ENCODE data around the gene ATAD1. TPM values are rescaled to one million over a fixed set of nuclear protein-coding genes. Genes with fewer than 3 reads are reported as not detected.
A peak's percentile ranks its signal among the peaks of the same experiment; 100 is the strongest.
"Not testable (repeated sequence)": the region's sequence is repeated elsewhere in the genome, so short reads cannot be mapped to it uniquely, and the experiment has no call there.

ATAD1 gene, protein sequence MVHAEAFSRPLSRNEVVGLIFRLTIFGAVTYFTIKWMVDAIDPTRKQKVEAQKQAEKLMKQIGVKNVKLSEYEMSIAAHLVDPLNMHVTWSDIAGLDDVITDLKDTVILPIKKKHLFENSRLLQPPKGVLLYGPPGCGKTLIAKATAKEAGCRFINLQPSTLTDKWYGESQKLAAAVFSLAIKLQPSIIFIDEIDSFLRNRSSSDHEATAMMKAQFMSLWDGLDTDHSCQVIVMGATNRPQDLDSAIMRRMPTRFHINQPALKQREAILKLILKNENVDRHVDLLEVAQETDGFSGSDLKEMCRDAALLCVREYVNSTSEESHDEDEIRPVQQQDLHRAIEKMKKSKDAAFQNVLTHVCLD
- 60.6 TPM for total RNA-seq
- 30.7 TPM for polyA plus RNA-seq

DNA sequence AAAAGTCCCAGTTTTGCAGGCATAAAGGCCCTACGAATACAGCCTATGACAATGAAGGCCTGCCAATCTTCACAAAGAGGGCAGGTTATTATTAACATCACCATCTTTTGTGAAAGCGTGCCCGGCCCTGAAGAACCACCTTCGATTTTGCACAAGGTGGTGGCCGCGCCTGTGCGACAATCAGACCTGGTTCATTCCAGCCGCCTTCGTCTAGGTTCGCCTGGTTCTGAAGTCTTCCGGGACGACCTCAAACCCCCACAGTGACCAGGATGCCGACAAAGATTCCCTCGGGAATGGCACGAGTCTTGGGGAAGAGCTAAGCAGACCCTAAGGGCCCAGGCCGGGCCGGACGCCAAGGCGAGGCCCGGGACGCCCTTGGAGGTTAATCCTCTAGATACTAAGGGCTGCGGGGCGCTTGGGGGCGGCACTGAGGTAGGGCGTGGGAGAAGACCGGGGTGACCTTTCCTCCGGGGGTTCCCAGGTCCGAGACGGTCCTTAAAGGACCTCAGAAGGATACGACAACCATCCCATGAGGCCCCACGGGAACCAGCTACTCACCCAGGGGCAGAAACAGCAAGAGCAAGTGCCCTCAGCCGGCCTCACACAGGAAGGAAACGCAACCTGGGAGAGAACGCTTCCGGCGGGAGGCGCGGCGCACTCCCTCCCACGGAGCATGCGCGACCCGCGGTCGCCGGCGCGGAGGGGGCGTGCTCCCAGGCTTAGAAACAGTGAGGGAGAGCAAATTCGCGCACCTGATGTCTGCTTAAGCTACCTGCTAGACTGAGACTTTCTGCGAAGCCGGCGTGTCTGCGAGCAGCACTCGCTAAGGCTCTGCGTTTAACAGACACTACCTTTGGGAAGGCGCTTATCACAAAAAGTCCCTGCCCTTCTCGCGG lies at the start of gene ATAD1:
TSS of gene ATAD1 (minus strand) at position 618 of the 896 bp plus-strand sequence. CDS start 3,627 bp downstream, outside the sequence.
- under 1% methylated on average over 60 of the region's 60 CpGs for WGBS
- DNase-seq (ENCODE audit: extremely low spot score): peak; percentile 56
- no peaks in the 10 kb centered on the region for H3K36me3 ChIP-seq (ENCODE audit: insufficient read depth)
- no peaks in the 10 kb centered on the region for H3K4me1 ChIP-seq (ENCODE audit: insufficient read depth)
- peak within 1 kb of the TSS; percentile 64 for H3K4me3 ChIP-seq (ENCODE audit: low read depth, low read length)
- peak within 1 kb of the TSS; percentile 81 for H3K27ac ChIP-seq (ENCODE audit: low read depth)

DNA sequence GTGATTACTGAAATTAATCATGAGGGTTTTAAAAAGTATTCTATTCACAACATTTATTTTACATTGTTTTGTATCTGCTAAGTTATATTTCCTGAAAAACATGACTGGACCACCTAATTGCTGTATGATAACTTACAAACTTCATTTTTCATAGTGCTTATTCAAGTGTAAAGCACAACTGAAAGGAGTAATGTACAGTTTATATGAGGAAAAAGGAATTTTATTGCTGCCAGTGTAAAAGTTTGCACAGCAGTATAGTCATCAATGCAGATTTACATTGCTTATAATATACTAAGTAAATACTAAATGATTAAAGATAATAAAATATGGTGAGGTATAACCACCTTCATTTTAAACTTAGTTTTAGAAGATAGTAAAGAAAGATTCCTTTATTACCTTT lies 49.4 kb upstream of the ATAD1 start:
- DNase-seq (ENCODE audit: extremely low spot score): no peak
- Histone ChIP-seq H3K27ac (ENCODE audit: low read depth) (peak overlapping the region; percentile 23), H3K36me3 (ENCODE audit: insufficient read depth) (no peaks in the 10 kb centered on the region), H3K4me3 (ENCODE audit: low read depth, low read length) (peak overlapping the region; percentile 28), H3K4me1 (ENCODE audit: insufficient read depth) (peaks cover 2% of the 10 kb centered on the region)

DNA sequence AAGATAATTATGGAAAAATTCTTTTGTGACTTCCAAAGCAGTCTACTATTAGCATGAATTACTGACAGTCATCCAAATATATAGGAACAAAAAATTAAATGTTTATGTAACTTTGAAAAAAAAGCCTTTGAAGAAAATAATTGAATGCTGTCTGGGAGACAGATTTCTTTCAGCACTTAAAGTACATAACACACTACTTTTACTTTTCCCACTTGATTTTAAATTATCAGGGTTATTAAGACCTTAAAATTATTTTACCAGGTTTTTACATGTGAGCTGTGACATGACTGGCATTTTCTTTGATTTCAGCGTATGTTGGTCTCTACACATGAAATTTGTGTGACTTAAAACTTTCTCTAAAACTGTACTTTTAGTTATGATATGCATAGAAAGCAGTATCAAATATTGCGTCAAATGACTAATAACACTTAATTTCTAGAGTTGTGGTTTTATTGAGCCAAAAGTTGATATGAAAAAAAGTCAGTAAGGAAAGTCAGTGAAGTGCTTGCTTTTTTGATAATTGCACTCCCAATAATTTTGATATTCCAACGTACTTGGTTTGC lies 48.5 kb upstream of the ATAD1 start:
- no peak overlapping the region for H3K27ac ChIP-seq (ENCODE audit: low read depth)
- DNase-seq (ENCODE audit: extremely low spot score): no peak
- no peaks in the 10 kb centered on the region for H3K36me3 ChIP-seq (ENCODE audit: insufficient read depth)
- peaks cover 2% of the 10 kb centered on the region for H3K4me1 ChIP-seq (ENCODE audit: insufficient read depth)
- 19% methylated on average over 3 of the region's 3 CpGs for WGBS
- H3K4me3 ChIP-seq (ENCODE audit: low read depth, low read length): peak overlapping the region; percentile 97

DNA sequence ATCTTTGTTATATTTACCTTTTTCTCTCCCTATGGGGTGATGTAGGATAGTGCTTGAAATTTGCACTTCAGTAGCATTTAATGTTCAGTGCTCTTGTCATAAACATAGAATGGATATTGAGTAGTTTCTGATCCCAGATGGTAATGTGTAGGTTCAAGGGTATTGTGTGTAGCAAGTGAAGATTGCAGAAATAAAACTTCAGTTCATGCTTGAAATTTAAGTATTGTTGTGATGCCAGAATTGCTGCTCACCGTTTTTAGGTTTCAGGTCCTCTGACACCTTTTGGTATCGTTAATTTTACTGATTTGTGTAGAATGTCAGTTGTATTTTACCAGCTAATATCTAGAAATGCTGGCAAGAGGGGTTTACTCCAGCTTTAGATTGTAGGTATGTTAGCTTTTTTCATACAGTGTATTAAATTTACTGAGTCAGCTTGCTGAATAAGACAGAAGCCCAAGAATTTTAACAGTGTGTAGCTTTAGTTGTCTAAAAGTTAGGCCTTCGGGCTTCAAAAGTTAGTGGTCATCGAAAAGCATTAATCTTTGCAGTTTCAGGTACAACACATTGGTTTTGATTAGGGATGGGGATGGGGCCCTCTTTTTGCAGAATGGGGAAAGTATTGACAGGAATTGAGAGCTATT lies 47.3 kb upstream of the ATAD1 start:
- no peak for DNase-seq (ENCODE audit: extremely low spot score)
- Histone ChIP-seq H3K4me3 (ENCODE audit: low read depth, low read length) (peak overlapping the region; percentile 97), H3K27ac (ENCODE audit: low read depth) (peak overlapping the region; percentile 80), H3K36me3 (ENCODE audit: insufficient read depth) (no peaks in the 10 kb centered on the region), H3K4me1 (ENCODE audit: insufficient read depth) (no peaks in the 10 kb centered on the region)
- 2% methylated on average over 4 of the region's 4 CpGs for WGBS

DNA sequence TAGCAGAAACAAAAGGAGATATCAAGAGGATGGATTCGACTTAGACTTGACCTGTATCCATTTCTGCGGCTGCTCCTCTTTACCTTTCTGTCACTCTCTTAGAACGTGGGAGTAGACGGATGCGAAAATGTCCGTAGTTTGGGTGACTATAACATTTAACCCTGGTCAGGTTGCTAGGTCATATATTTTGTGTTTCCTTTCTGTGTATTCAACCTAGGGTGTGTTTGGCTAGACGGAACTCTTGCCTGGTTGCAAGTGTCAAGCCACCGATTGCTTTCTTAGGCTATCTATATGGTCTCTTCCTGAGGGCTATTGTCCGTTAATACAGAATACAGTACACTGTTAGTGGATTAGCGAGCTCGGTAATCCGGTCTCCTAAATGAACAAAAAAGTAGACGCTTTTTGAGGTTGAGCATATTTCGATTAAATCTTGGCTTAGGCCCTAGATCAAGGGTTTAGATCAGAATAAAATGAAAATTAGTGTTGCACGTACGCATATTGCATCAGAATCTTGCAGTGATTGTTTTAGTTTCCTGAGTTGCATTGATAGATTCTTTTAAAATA lies 46.6 kb upstream of the ATAD1 start:
- Histone ChIP-seq H3K4me1 (ENCODE audit: insufficient read depth) (no peaks in the 10 kb centered on the region), H3K36me3 (ENCODE audit: insufficient read depth) (no peaks in the 10 kb centered on the region), H3K27ac (ENCODE audit: low read depth) (peak overlapping the region; percentile 88), H3K4me3 (ENCODE audit: low read depth, low read length) (peak overlapping the region; percentile 97)
- under 1% methylated on average over 16 of the region's 16 CpGs for WGBS
- DNase-seq (ENCODE audit: extremely low spot score): no peak

DNA sequence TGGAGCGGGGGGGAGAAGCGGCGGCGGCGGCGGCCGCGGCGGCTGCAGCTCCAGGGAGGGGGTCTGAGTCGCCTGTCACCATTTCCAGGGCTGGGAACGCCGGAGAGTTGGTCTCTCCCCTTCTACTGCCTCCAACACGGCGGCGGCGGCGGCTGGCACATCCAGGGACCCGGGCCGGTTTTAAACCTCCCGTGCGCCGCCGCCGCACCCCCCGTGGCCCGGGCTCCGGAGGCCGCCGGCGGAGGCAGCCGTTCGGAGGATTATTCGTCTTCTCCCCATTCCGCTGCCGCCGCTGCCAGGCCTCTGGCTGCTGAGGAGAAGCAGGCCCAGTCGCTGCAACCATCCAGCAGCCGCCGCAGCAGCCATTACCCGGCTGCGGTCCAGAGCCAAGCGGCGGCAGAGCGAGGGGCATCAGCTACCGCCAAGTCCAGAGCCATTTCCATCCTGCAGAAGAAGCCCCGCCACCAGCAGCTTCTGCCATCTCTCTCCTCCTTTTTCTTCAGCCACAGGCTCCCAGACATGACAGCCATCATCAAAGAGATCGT lies 46.0 kb upstream of the ATAD1 start:
- Histone ChIP-seq H3K27ac (ENCODE audit: low read depth) (peak overlapping the region; percentile 99), H3K4me3 (ENCODE audit: low read depth, low read length) (peak overlapping the region; percentile 97)
- under 1% methylated on average over 47 of the region's 47 CpGs for WGBS
- not testable (repeated sequence) for DNase-seq (ENCODE audit: extremely low spot score); H3K4me1 ChIP-seq (ENCODE audit: insufficient read depth); H3K36me3 ChIP-seq (ENCODE audit: insufficient read depth)

DNA sequence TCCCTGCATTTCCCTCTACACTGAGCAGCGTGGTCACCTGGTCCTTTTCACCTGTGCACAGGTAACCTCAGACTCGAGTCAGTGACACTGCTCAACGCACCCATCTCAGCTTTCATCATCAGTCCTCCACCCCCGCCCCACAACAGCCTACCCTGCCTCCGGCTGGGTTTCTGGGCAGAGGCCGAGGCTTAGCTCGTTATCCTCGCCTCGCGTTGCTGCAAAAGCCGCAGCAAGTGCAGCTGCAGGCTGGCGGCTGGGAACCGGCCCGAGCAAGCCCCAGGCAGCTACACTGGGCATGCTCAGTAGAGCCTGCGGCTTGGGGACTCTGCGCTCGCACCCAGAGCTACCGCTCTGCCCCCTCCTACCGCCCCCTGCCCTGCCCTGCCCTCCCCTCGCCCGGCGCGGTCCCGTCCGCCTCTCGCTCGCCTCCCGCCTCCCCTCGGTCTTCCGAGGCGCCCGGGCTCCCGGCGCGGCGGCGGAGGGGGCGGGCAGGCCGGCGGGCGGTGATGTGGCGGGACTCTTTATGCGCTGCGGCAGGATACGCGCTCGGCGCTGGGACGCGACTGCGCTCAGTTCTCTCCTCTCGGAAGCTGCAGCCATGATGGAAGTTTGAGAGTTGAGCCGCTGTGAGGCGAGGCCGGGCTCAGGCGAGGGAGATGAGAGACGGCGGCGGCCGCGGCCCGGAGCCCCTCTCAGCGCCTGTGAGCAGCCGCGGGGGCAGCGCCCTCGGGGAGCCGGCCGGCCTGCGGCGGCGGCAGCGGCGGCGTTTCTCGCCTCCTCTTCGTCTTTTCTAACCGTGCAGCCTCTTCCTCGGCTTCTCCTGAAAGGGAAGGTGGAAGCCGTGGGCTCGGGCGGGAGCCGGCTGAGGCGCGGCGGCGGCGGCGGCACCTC lies 45.3 kb upstream of the ATAD1 start, which contains the start of the genes KLLN and PTEN:
TSS of gene KLLN (minus strand) at position 481 of the 891 bp plus-strand sequence. CDS start 1,046 bp downstream, outside the sequence.
TSS of gene PTEN (plus strand) at position 573 of the 891 bp plus-strand sequence. CDS start 845 bp downstream, outside the sequence.
- H3K4me1 ChIP-seq (ENCODE audit: insufficient read depth): no peaks in the 10 kb centered on the region
- peak; percentile 80 for DNase-seq (ENCODE audit: extremely low spot score)
- H3K36me3 ChIP-seq (ENCODE audit: insufficient read depth): no peaks in the 10 kb centered on the region
- under 1% methylated on average over 89 of the region's 89 CpGs for WGBS
- peak within 1 kb of the TSS; percentile 97 for H3K4me3 ChIP-seq (ENCODE audit: low read depth, low read length)
- H3K27ac ChIP-seq (ENCODE audit: low read depth): peak within 1 kb of the TSS; percentile 99

DNA sequence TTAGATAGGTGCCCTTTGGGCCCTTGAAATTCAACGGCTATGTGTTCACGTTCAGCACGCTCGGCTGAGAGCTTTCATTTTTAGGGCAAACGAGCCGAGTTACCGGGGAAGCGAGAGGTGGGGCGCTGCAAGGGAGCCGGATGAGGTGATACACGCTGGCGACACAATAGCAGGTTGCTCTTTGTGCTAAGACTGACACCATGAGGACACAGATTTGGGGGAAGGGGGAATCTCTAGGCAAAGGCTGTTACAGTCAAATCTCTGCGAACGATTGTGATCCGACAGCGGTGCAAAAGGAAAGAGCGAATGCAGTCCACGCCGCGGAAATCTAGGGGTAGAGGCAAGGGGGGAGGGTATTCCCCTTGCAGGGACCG lies 44.6 kb upstream of the ATAD1 start:
- H3K4me1 ChIP-seq (ENCODE audit: insufficient read depth): no peaks in the 10 kb centered on the region
- no peak for DNase-seq (ENCODE audit: extremely low spot score)
- no peaks in the 10 kb centered on the region for H3K36me3 ChIP-seq (ENCODE audit: insufficient read depth)
- peak overlapping the region; percentile 97 for H3K4me3 ChIP-seq (ENCODE audit: low read depth, low read length)
- H3K27ac ChIP-seq (ENCODE audit: low read depth): peak overlapping the region; percentile 81
- under 1% methylated on average over 21 of the region's 21 CpGs for WGBS

DNA sequence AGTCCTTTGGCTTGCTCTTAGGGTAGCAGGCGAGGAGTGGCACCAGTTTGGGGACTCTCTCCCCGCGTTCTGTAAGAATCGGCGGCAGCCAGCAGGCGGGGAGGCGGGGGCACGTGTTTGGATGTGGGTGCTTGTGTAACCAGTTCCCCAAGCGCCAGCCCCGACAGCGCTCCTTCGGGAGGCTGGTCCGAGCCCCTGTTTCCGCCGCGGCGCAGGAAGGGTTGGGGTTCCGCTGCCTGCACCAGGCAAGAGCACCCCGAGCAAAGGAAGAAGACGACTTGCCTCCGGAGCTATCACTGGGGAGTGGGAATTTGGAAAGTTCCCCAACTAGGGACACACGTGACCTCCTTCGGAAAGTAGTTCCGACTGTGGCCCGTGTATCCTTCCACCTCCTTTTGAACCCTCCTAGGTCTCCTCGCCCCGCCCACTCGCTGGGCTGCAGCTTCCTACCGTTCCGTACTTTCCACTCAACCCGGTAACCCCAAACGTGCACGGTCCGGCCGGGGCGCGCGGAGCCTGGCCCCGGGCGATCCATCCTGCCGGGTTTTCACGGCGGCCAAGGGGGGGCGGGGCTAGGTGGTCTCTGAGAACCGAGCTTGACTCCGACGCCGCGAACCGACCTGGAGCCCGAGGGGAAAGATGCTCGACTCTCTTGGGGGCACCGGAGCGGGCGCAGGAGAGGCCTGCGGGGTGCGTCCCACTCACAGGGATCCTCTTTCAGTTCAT lies 44.1 kb upstream of the ATAD1 start:
- H3K27ac ChIP-seq (ENCODE audit: low read depth): peak overlapping the region; percentile 93
- under 1% methylated on average over 57 of the region's 57 CpGs for WGBS
- H3K4me1 ChIP-seq (ENCODE audit: insufficient read depth): no peaks in the 10 kb centered on the region
- H3K36me3 ChIP-seq (ENCODE audit: insufficient read depth): no peaks in the 10 kb centered on the region
- H3K4me3 ChIP-seq (ENCODE audit: low read depth, low read length): peak overlapping the region; percentile 97
- DNase-seq (ENCODE audit: extremely low spot score): peak; percentile 96

DNA sequence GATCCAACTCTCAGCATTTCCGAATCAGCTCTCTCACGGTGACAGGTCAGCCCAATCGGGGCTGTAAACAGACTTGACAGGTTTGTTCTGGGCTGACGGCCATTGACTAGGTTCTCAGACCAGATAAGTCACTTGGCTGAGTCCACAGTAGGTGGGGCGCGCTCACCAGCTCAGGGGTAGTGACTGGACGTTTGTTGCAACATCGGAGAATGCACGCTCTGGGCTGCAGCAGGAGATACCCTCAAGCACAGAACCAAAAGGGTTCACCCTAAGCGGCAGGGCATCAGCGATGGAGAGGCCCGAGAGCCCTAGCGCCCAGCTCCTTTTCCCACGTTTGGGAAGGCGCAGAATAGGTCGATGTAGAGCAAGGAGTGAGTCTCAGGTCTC lies 43.5 kb upstream of the ATAD1 start:
- WGBS: 4% methylated on average over 16 of the region's 16 CpGs

DNA sequence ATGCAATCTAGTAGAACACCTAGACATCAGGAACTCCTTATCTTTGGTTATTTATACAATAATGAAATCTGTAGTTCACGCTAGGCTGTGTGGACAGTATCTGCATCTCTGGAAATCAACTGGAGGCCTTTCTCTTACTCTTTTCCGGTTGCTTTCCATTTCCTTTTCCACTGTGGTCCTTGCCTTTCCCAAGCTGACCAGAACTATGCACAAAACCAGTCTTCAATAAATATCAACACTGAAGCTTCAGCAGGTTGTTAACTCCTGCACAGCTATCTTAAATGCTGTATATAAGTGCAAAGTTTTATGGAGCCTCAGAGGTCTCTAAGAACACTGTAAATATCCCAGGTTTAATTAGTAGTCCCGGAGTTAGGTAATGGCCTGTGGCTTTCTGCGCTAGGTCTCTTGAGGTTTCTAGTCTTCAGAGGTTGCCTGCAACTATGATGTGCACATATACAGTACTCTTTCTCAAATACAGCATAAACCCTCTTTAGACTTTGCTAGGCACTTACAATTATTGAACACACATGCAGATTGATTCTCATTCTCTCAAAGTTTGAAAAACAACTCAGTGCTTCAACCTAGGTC lies 42.9 kb upstream of the ATAD1 start:
- WGBS: 74% methylated on average over 4 of the region's 4 CpGs
- H3K4me3 ChIP-seq (ENCODE audit: low read depth, low read length): no peak overlapping the region
- no peak for DNase-seq (ENCODE audit: extremely low spot score)
- H3K4me1 ChIP-seq (ENCODE audit: insufficient read depth): no peaks in the 10 kb centered on the region
- no peaks in the 10 kb centered on the region for H3K36me3 ChIP-seq (ENCODE audit: insufficient read depth)
- no peak overlapping the region for H3K27ac ChIP-seq (ENCODE audit: low read depth)

More for the DNA sequence above, 43.5 kb upstream of the ATAD1 start:
- H3K36me3 ChIP-seq (ENCODE audit: insufficient read depth): no peaks in the 10 kb centered on the region
- peak overlapping the region; percentile 93 for H3K27ac ChIP-seq (ENCODE audit: low read depth)
- H3K4me3 ChIP-seq (ENCODE audit: low read depth, low read length): peak overlapping the region; percentile 97
- no peaks in the 10 kb centered on the region for H3K4me1 ChIP-seq (ENCODE audit: insufficient read depth)
- DNase-seq (ENCODE audit: extremely low spot score): no peak

Data from urinary bladder (tissue), 4 donors.